ENCODE results near the gene SURF1.
"Not testable (repeated sequence)": the region's sequence is repeated elsewhere in the genome, so short reads cannot be mapped to it uniquely, and the experiment has no call there.

SURF1 gene

GRCh38 chr9:133356391-133357091 is at the start of gene SURF1, which contains the start of gene SURF2:
SURF1 (minus strand) TSS chr9:133356487; CDS start chr9:133356453, 34 bp downstream.
SURF2 (plus strand) TSS chr9:133356550; CDS start chr9:133356593, 43 bp downstream.
- in situ Hi-C loops (cut with HindIII; ENCODE audit: low sequenced_read_pairs), result no loop called here

GRCh38 chr9:133405508-133406438 is 49.5 kb upstream of the SURF1 start:
- in situ Hi-C loops (cut with HindIII; ENCODE audit: low sequenced_read_pairs), result no loop called here

- in situ Hi-C loops (cut with HindIII; ENCODE audit: low sequenced_read_pairs), result no loop called here
These were observed 48.2 kb upstream of the SURF1 start for GRCh38 chr9:133404454-133405002.

- in situ Hi-C loops (cut with HindIII; ENCODE audit: low sequenced_read_pairs), result no loop called here
These were observed 47.6 kb upstream of the SURF1 start for GRCh38 chr9:133403766-133404453.

- in situ Hi-C loops (cut with HindIII; ENCODE audit: low sequenced_read_pairs), result no loop called here
These were observed 46.4 kb upstream of the SURF1 start for GRCh38 chr9:133402689-133403088.

GRCh38 chr9:133401588-133401987 is 45.3 kb upstream of the SURF1 start:
- in situ Hi-C loops (cut with HindIII; ENCODE audit: low sequenced_read_pairs), result no loop called here

GRCh38 chr9:133400292-133400691 is 44.0 kb upstream of the SURF1 start:
- in situ Hi-C loops (cut with HindIII; ENCODE audit: low sequenced_read_pairs), result no loop called here

- in situ Hi-C loops (cut with HindIII; ENCODE audit: low sequenced_read_pairs), result no loop called here
These were observed 41.6 kb upstream of the SURF1 start for GRCh38 chr9:133397895-133398294.

- in situ Hi-C loops (cut with HindIII; ENCODE audit: low sequenced_read_pairs), result no loop called here
These were observed 41.1 kb upstream of the SURF1 start for GRCh38 chr9:133397370-133397769.

- in situ Hi-C loops (cut with HindIII; ENCODE audit: low sequenced_read_pairs), result no loop called here
These were observed 40.7 kb upstream of the SURF1 start for GRCh38 chr9:133396952-133397351.

GRCh38 chr9:133394687-133395271 is 38.5 kb upstream of the SURF1 start:
- in situ Hi-C loops (cut with HindIII; ENCODE audit: low sequenced_read_pairs), result no loop called here

- in situ Hi-C loops (cut with HindIII; ENCODE audit: low sequenced_read_pairs), result no loop called here
These were observed 37.1 kb upstream of the SURF1 start for GRCh38 chr9:133393399-133393798.

GRCh38 chr9:133392308-133392707 is 36.0 kb upstream of the SURF1 start:
- in situ Hi-C loops (cut with HindIII; ENCODE audit: low sequenced_read_pairs), result not testable (repeated sequence)

GRCh38 chr9:133391449-133391848 is 35.2 kb upstream of the SURF1 start:
- in situ Hi-C loops (cut with HindIII; ENCODE audit: low sequenced_read_pairs), result not testable (repeated sequence)

- in situ Hi-C loops (cut with HindIII; ENCODE audit: low sequenced_read_pairs), result no loop called here
These were observed 34.4 kb upstream of the SURF1 start for GRCh38 chr9:133390713-133391112.

GRCh38 chr9:133389562-133389961 is 33.3 kb upstream of the SURF1 start:
- in situ Hi-C loops (cut with HindIII; ENCODE audit: low sequenced_read_pairs), result no loop called here

- in situ Hi-C loops (cut with HindIII; ENCODE audit: low sequenced_read_pairs), result no loop called here
These were observed 32.8 kb upstream of the SURF1 start for GRCh38 chr9:133389025-133389557.

- in situ Hi-C loops (cut with HindIII; ENCODE audit: low sequenced_read_pairs), result no loop called here
These were observed 31.4 kb upstream of the SURF1 start for GRCh38 chr9:133387680-133388079.

- in situ Hi-C loops (cut with HindIII; ENCODE audit: low sequenced_read_pairs), result no loop called here
These were observed 30.1 kb upstream of the SURF1 start for GRCh38 chr9:133386338-133386737.

- in situ Hi-C loops (cut with HindIII; ENCODE audit: low sequenced_read_pairs), result no loop called here
These were observed 29.2 kb upstream of the SURF1 start for GRCh38 chr9:133385452-133385851.
